ENCODE results near the gene IFRD1.
"Not testable (repeated sequence)": the region's sequence is repeated elsewhere in the genome, so short reads cannot be mapped to it uniquely, and the experiment has no call there.

IFRD1 gene

DNA sequence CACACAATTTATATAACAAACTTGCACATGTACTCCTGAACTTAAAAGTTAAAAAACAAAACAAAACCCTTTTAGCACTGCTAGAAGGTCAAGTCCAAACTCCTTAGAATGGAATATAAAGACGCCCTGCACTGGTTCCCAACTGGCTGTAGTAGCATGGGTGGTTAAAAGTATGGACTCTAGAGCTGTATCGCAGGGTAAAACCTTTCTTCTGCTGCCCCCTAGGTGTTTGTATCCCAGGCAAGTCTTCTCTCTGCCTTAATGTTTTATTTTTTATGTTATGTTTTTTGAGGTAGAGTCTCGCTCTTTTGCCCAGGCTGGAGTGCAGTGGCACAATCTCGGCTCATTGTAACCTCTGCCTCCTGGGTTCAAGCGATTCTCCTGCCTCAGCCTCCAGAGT lies 65.7 kb downstream of the IFRD1 start:
- TF ChIP-seq, protein P1, sequence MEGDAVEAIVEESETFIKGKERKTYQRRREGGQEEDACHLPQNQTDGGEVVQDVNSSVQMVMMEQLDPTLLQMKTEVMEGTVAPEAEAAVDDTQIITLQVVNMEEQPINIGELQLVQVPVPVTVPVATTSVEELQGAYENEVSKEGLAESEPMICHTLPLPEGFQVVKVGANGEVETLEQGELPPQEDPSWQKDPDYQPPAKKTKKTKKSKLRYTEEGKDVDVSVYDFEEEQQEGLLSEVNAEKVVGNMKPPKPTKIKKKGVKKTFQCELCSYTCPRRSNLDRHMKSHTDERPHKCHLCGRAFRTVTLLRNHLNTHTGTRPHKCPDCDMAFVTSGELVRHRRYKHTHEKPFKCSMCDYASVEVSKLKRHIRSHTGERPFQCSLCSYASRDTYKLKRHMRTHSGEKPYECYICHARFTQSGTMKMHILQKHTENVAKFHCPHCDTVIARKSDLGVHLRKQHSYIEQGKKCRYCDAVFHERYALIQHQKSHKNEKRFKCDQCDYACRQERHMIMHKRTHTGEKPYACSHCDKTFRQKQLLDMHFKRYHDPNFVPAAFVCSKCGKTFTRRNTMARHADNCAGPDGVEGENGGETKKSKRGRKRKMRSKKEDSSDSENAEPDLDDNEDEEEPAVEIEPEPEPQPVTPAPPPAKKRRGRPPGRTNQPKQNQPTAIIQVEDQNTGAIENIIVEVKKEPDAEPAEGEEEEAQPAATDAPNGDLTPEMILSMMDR (IDR thresholded peaks at IDR 0.05; ENCODE audit: insufficient read depth, missing control alignments) = no peak
- DNase-seq (ENCODE audit: insufficient read length, low spot score) (no peak), FAIRE-seq (no peak)

DNA sequence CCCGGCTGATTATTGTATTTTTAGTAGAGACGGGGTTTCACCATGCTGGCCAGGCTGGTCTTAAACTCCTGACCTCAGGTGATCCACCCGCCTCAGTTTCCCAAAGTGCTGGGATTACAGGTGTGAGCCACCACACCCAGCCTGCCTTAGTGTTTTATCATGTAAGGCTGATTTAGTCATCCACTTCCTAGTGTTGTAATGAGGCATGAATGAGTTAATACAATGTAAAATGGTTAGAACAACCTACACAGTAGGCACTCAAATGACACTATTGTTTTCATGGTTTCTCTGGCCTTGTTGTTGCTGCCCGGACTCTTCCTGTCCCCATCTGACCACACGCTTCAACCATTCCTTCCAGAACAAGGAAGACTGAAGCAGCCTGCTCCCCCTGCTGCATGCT lies 66.2 kb downstream of the IFRD1 start:
- FAIRE-seq; DNase-seq (ENCODE audit: insufficient read length, low spot score): not testable (repeated sequence)

DNA sequence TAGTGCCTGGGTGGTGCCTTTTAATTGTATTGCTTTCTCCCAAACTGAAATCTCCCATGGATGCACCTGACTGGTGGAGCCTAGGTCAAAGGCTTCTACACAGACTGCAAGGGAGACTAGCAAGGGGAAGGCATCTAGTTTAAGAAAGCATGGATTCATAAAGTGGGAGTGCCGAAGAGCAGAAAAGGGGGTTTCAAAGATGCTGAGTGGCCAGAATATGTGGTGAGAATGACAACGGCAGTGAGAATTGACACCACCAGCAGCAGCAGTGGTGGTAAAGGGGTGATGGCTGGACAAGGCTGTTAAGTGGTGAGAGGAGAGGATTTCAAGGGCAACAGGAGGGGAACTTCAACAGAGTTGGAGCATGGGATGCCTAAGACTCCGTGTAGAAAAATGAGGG lies 67.2 kb downstream of the IFRD1 start:
- DNase-seq (ENCODE audit: insufficient read length, low spot score) (no peak), FAIRE-seq (no peak)
- TF ChIP-seq, protein P1 (IDR thresholded peaks at IDR 0.05; ENCODE audit: insufficient read depth, missing control alignments) = no peak

DNA sequence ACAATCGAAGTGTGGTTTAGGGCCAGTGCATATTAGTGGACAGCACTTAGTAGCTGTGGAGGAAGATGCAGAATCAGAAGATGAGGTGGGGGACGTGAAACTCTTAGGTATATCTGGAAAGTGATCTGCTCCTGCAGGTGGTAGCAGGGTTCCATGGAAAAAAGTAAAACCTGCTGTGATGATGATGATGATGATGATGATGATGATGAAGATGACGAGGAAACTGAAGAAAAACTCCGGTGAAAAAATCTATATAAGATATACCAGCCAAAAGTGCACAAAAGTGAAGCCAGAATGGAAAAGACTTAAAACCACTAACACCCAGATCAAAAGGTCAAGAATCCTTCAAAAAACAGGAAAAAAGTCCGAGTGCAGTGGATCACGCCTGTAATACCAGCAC lies 70.5 kb downstream of the IFRD1 start:
- FAIRE-seq (no peak), DNase-seq (ENCODE audit: insufficient read length, low spot score) (no peak)
- TF ChIP-seq, protein P1 (IDR thresholded peaks at IDR 0.05; ENCODE audit: insufficient read depth, missing control alignments) = no peak

DNA sequence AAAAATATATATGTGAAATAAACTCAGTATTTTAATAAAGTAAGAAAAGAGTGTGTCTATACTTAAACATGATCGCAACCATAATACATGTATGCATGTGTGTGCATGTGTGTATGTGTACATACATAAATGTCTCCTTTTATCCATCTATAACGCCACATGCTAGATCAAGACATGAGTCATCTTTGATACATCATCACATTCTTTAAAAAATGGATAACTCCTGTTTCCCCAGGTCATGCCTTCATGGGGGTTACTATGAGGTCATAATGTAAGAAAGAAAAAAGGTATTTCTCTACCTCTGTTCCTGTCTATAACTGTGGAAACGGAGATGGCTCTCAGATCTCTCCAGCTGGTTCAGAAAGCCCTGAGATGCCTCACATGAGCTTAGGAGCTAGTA lies 71.7 kb downstream of the IFRD1 start:
- no peak for FAIRE-seq
- DNase-seq (ENCODE audit: insufficient read length, low spot score) = no peak

DNA sequence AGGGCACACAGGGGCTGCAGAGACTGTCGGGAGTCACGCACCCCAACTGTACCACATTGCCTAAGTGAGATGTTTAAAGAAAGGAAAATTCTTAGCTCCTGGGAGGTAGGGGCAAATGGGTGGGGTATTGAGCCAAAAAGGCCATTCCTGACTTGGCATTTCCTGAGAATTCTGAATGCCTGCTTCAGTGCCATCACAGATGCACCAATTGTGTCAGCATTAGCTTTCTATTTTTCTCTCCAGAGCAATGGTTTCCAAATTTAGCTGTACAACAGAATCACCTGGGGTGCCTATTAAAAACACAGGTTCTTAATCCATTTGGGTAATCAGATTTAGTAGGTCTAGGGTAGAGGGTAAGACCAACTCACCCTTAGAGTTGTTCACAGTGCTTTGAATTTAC lies 73.6 kb downstream of the IFRD1 start:
- FAIRE-seq (no peak), DNase-seq (ENCODE audit: insufficient read length, low spot score) (no peak)
- TF ChIP-seq, protein P1 (IDR thresholded peaks at IDR 0.05; ENCODE audit: insufficient read depth, missing control alignments) = no peak

More for the DNA sequence above, 71.7 kb downstream of the IFRD1 start:
- TF ChIP-seq, protein P1 (IDR thresholded peaks at IDR 0.05; ENCODE audit: insufficient read depth, missing control alignments) = no peak
